Fibroblast of the aortic adventitia (primary cell): ENCODE measurements around the gene ARL13B. TPM values are rescaled to one million over a fixed set of nuclear protein-coding genes. Genes with fewer than 3 reads are reported as not detected.
"Not testable (repeated sequence)": the region's sequence is repeated elsewhere in the genome, so short reads cannot be mapped to it uniquely, and the experiment has no call there.

ENCODE experiments used
- DNase-seq: peaks from one replicate; pipeline ENCODE4 v3.0.0-alpha.2; 2010; ENCODE audit warnings: low read depth
- H3K4me3 ChIP-seq: 2 replicates; pipeline ENCODE4 v1.5.1; 2011; ENCODE audit warnings: low read depth, mild to moderate bottlenecking, control low read depth, low read length, moderate library complexity
- CTCF ChIP-seq: IDR thresholded peaks from 2 replicates; pipeline ENCODE4 v1.5.1; 2011; ENCODE audit warnings: mild to moderate bottlenecking, low read length, control low read depth, inconsistent platforms; ENCODE audit not compliant: insufficient read depth
- total RNA-seq: library from RNA; depleted of rRNA; stranded (reverse); fragments of >200 nt; gene quantifications from 2 replicates; pipeline ENCODE4 v1.2.3, GENCODE V29; 2012; ENCODE audit warnings: low replicate concordance

Gene ARL13B
- total RNA-seq, 1 donor = 16.4 TPM

- TF ChIP-seq CTCF = peak; percentile 61
- DNase-seq = peak; percentile 48
- no peak overlapping the region for H3K4me3 ChIP-seq
Observed at GRCh38 chr3:94036909-94037507, 57.1 kb downstream of the ARL13B start.

- no peak for TF ChIP-seq CTCF
- H3K4me3 ChIP-seq = no peak overlapping the region
- DNase-seq = no peak
Observed at GRCh38 chr3:94043285-94043684, 63.3 kb downstream of the ARL13B start.

GRCh38 chr3:94044100-94044936, 64.4 kb downstream of the ARL13B start:
- DNase-seq, H3K4me3 ChIP-seq: not testable (repeated sequence)

- no peak for DNase-seq
- H3K4me3 ChIP-seq = no peak overlapping the region
- no peak for TF ChIP-seq CTCF
Observed at GRCh38 chr3:94046533-94046932, 66.6 kb downstream of the ARL13B start.

GRCh38 chr3:94049267-94049666, 69.3 kb downstream of the ARL13B start:
- no peak for TF ChIP-seq CTCF
- H3K4me3 ChIP-seq = no peak overlapping the region
- DNase-seq = no peak

GRCh38 chr3:94050546-94050945, 70.6 kb downstream of the ARL13B start:
- no peak overlapping the region for H3K4me3 ChIP-seq
- no peak for DNase-seq
- no peak for TF ChIP-seq CTCF

- no peak for TF ChIP-seq CTCF
- DNase-seq = no peak
- no peak overlapping the region for H3K4me3 ChIP-seq
Observed at GRCh38 chr3:94061297-94061696, 81.3 kb downstream of the ARL13B start.
